ENCODE results near the gene DEAF1.
"Not testable (repeated sequence)": the region's sequence is repeated elsewhere in the genome, so short reads cannot be mapped to it uniquely, and the experiment has no call there.

The DEAF1 gene

GRCh38 chr11:699753-700152 is 4.7 kb upstream of the DEAF1 start:
- DNase-seq = no peak

- no peak for DNase-seq
These were observed 4.1 kb upstream of the DEAF1 start for GRCh38 chr11:699116-699508.

- no peak for DNase-seq
These were observed 3.6 kb upstream of the DEAF1 start for GRCh38 chr11:698493-699115.

- no peak for DNase-seq
These were observed 2.8 kb upstream of the DEAF1 start for GRCh38 chr11:697811-698311.

GRCh38 chr11:696955-697491 is 2.0 kb upstream of the DEAF1 start:
- DNase-seq = no peak

- DNase-seq = peak; percentile 86
These were observed 671 bp upstream of the DEAF1 start, which contains the start of gene TMEM80 for GRCh38 chr11:695538-696248. Gene TMEM80 (plus strand): TSS chr11:695816. CDS start chr11:695828, 12 bp downstream.

- no peak for DNase-seq
These were observed 191 bp upstream of the DEAF1 start for GRCh38 chr11:695288-695537.

GRCh38 chr11:693887-694562 is 997 bp downstream of the DEAF1 start:
- DNase-seq = peak; percentile 41

GRCh38 chr11:693415-693831 is 1.6 kb downstream of the DEAF1 start:
- DNase-seq = no peak

GRCh38 chr11:692824-693414 is 2.1 kb downstream of the DEAF1 start:
- DNase-seq = no peak

- DNase-seq = no peak
These were observed 3.1 kb downstream of the DEAF1 start for GRCh38 chr11:691710-692590.

- no peak for DNase-seq
These were observed 4.0 kb downstream of the DEAF1 start for GRCh38 chr11:690738-691633.

- DNase-seq = not testable (repeated sequence)
These were observed 4.8 kb downstream of the DEAF1 start for GRCh38 chr11:690244-690643.

- DNase-seq = no peak
These were observed 5.4 kb downstream of the DEAF1 start for GRCh38 chr11:689625-690024.

- no peak for DNase-seq
These were observed 6.3 kb downstream of the DEAF1 start for GRCh38 chr11:688681-689080.

GRCh38 chr11:687751-688150 is 7.3 kb downstream of the DEAF1 start:
- DNase-seq = no peak

GRCh38 chr11:686451-687243 is 8.4 kb downstream of the DEAF1 start:
- no peak for DNase-seq

GRCh38 chr11:680970-681369 is 14.1 kb downstream of the DEAF1 start:
- DNase-seq = no peak

- no peak for DNase-seq
These were observed 14.5 kb downstream of the DEAF1 start for GRCh38 chr11:680476-680875.
